ENCODE data around the gene GUCY1A1. TPM values are rescaled to one million over a fixed set of nuclear protein-coding genes. Genes with fewer than 3 reads are reported as not detected.

GUCY1A1 gene
- total RNA-seq, 2 donors from 2014 or later, result 2.7 to 21.4 TPM

DNA sequence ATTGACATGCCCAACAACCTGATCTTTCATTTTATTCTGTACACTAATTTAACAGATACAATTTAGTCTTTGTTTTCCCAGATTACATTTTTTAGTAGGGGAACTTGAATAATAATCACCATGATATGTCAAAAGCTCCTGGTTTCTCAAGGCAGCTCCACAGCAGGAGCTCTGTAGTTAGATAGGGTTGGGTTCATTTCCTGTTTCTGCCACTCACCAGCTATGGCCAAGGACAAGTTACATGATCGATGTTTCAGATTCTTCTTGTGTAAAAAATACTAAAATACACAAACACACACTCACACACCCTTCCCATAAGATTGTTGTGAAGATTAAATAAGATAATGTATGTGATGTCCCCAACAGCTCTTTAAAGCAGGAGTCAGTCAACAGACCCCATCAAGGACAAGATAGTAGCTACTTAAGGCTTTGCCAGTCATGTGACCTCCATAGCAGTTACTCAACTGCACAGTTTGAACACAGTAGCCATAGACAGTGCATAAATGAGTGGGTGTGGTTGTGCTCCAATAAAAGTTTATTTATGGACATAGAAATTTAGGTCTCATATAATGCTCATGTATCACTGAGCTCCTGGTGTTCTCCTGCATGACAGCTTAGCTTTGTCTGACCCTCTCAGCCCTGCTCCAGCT, 18.4 kb downstream of the GUCY1A1 start:
- intact Hi-C loops (cut with DNase I, micrococcal nuclease), result no loop called here
- ATAC-seq (no peak), DNase-seq (no peak)

DNA sequence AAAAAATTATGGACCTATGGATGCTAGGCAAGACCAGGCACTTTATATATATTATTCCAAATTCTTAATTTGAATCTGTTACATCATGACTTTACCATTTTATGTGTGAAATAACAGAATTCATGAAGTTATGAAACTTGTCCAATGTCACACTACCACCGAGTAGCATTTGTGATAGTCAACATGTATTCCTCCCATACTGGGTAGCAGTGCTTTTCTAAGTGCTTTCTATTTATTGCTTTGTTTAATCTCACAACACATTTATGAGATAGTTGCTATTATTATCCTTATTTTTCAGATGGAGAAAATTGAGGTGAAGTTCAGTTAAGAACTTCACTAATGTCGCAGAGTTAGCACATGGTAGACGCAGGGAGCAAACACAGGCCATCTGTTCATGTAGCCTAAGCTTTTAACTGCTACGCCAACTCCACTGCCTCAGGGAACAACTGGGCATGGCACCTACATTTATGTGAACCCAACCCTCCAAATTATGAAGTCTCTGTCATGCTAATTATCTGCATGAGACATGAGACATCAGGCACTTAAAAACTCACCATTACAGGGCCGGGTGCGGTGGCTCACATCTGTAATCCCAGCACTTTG, 20.8 kb downstream of the GUCY1A1 start:
- intact Hi-C loops (cut with DNase I, micrococcal nuclease), result no loop called here
- ATAC-seq, result no peak
- DNase-seq, result no peak

DNA sequence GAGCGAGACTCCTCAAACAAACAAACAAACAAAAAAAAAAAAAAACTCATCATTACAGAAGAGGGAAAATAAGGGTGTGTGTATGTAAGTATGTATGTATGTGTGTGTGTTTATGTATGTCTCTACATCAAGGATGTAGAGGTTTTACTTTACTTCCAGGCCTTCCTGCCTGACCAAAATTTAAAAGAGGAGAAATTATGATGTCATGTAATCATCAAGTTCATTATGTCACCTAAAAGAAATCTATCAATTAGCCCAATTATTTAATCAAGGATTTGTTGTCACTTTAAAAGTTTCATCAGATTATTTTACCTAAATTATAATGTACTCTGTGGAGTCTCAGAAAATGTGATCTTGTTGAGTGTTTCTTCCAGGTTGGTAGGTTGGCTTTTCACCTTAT, 21.6 kb downstream of the GUCY1A1 start:
- intact Hi-C loops (cut with DNase I, micrococcal nuclease), result no loop called here
- ATAC-seq (no peak), DNase-seq (no peak)

GRCh38 chr4:155688860-155689259, 22.2 kb downstream of the GUCY1A1 start:
- ATAC-seq, result no peak
- intact Hi-C loops (cut with DNase I, micrococcal nuclease), result no loop called here
- no peak for DNase-seq

DNA sequence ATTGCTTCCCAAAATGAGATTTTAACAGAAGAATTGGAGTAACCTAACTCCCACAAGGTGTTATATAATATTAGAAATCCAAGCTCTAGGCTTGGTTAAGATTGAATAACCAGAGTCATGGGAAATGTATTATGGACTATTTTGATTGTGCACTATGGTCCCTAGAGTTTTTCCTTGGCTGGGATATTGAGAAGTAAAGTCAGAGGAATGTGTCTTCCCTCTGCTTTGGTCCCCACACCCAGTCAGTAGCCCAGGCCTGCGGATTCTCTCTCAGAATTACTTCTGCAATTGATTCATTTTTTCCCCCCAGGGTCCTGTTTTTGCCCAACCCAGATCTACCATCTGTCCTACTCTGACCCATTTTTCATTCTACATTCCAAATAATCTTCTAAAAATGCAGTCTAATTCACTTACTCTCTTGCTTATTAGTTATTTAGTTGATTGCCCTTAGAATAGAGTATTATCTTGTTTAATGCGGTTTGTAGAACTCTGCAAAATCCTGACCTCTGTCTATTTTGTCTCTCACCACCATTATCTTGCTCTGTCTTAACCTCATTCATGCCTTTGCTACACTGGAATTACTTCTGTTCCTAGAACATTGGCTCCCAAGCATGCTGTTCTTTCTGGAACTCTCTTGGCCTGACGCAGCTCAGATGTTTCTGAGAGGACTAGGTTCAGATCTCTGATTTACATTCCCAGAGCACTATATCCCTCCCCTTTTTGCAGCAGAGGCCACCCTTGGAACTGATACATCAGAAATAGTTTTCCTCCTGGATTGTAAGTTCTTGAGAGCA, 23.6 kb downstream of the GUCY1A1 start:
- DNase-seq (no peak), ATAC-seq (no peak)
- intact Hi-C loops (cut with DNase I, micrococcal nuclease), result no loop called here

DNA sequence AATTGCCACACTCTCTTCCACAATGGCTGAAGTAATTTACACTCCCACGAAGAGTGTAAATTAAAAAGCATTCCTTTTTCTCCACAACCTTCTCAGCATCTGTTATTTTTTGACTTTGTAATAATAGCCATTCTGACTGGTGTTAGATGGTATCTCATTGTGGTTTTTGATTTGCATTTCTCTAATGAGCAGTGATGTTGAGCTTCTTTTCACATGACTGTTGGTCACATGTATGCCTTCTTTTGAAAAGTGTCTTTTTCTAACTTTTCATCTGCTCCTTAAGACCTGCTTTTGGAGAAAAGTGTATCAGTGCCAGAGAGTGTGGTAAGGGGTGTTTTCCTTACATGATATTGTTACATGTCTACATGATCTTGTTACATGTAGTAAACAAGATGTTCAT, 25.7 kb downstream of the GUCY1A1 start:
- intact Hi-C loops (cut with DNase I, micrococcal nuclease), result no loop called here
- DNase-seq, result no peak
- no peak for ATAC-seq

- intact Hi-C loops (cut with DNase I, micrococcal nuclease), result no loop called here
- ATAC-seq, result no peak
- no peak for DNase-seq
These were observed 26.5 kb downstream of the GUCY1A1 start for GRCh38 chr4:155693015-155693663.

DNA sequence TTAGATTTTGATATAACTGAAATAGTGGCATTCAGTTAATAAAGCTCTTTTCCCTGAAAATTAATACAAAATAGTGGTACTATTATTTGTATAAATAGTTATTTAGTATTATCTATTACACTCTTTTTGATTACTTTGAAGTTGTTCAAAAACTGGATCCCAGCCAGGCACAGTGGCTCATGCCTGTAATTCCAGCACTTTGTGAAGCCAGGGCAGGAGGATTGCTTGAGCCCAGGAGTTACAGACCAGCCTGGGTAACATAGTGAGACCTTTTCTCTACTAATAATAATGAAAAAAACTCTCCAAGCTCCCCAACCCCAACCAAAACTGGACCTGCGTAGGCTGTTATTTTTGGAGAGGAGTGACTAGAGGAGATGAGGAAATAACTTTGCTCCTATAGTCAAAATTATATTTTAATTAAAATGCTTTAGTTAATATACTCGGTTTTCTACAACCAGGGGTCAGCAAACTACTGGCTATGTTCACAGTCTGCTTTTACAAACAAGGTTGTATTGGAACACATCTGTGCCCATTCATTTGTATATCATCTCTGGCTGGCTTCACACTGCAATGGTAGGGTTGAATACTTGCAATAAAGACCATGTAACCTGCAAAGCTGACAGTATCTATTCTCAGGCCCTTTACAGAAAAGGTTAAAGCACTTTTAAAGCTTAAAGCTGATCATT, 27.6 kb downstream of the GUCY1A1 start:
- intact Hi-C loops (cut with DNase I, micrococcal nuclease), result no loop called here
- no peak for ATAC-seq
- no peak for DNase-seq

DNA sequence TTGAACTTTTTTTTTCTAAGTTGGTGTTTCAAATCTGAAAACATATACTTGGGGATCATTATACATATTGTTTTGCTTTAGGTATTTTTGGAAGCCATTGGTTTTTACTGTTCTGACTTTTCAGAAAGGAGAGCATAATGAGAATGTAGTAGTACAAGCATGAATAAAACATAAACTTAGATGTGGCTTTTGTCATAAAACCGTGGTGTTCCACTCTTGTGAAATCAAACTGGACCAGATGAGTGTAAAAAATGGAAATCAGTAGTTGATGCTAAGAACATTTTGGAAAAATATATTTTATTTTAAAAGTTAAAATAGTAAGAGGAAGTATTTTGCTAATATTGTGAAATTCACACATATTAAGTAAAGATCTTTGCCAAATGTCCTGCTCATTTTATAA, 29.6 kb downstream of the GUCY1A1 start:
- ATAC-seq, result no peak
- intact Hi-C loops (cut with DNase I, micrococcal nuclease), result no loop called here
- no peak for DNase-seq

- no peak for DNase-seq
- intact Hi-C loops (cut with DNase I, micrococcal nuclease), result no loop called here
- ATAC-seq, result no peak
These were observed 30.1 kb downstream of the GUCY1A1 start for GRCh38 chr4:155696726-155697125.

DNA sequence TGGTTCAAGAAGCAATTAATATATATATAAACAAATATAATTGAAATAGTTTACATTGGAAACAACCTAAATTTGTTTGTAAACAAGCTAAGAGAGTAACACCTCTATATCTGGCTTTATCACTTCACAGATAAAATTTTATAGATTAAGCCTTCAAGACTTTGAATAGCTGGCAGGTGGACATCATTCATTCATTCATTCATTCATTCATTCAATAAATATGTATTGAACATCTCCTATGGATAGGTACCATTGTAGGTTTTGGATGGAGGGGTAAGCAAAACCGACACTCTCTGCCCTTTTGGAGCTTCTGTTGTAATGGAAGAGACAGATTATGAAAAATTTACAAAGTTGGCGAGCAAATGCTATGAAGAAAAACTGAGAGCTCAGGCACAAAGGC, 35.2 kb downstream of the GUCY1A1 start:
- no peak for ATAC-seq
- intact Hi-C loops (cut with DNase I, micrococcal nuclease), result no loop called here
- no peak for DNase-seq

- intact Hi-C loops (cut with DNase I, micrococcal nuclease), result no loop called here
- no peak for ATAC-seq
- DNase-seq, result no peak
These were observed 37.0 kb downstream of the GUCY1A1 start for GRCh38 chr4:155703486-155704247.

- no peak for DNase-seq
- no peak for ATAC-seq
- intact Hi-C loops (cut with DNase I, micrococcal nuclease), result no loop called here
These were observed 38.3 kb downstream of the GUCY1A1 start for GRCh38 chr4:155704841-155705404.

DNA sequence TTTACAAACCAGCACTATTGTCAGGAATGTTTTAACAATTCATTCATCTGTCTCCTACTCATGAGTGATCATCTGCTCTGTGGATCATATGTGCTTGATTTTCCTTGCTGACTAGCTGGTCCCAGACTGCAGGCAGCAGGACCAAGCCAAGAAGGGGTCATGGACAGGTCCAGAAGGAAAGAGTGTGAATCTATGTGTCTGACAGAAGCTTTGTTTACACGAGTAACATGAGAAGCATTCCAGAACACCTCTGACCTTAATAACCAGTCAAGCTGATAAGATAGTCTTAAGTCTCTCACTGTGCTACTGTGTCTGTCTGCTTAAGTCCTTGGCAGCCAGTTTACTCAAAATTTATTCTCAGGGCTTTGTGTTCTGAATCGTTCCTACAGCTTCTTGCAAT, 39.0 kb downstream of the GUCY1A1 start:
- DNase-seq (no peak), ATAC-seq (no peak)
- intact Hi-C loops (cut with DNase I, micrococcal nuclease), result no loop called here

- ATAC-seq (no peak), DNase-seq (no peak)
- intact Hi-C loops (cut with DNase I, micrococcal nuclease), result no loop called here
These were observed 39.5 kb downstream of the GUCY1A1 start for GRCh38 chr4:155706147-155706546.

DNA sequence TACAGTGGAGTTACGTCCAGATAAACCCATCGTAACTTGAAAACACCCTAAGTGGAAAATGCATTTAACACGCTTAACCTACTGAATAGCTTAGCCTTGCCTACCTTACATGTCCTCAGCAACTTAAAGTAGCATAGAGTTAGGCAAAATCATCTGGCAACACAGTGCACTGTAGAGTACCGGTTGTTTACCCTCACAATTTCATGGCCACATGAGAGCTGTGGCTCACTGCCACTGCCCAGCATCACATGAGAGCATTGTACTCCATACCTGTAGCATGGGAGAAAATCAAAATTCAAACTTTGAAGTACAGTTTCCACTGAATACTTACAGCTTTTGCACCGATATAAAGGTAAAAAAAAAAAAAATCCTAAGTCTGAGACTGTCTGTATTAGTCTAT, 40.6 kb downstream of the GUCY1A1 start:
- DNase-seq, result no peak
- ATAC-seq, result no peak
- intact Hi-C loops (cut with DNase I, micrococcal nuclease), result no loop called here

GRCh38 chr4:155708782-155709181, 42.1 kb downstream of the GUCY1A1 start:
- ATAC-seq (no peak), DNase-seq (no peak)
- intact Hi-C loops (cut with DNase I, micrococcal nuclease), result no loop called here

- DNase-seq (no peak), ATAC-seq (no peak)
These were observed 43.3 kb downstream of the GUCY1A1 start for GRCh38 chr4:155709918-155710317.

More at GRCh38 chr4:155709918-155710317, 43.3 kb downstream of the GUCY1A1 start:
- intact Hi-C loops (cut with DNase I, micrococcal nuclease), result no loop called here

Measured in left colon (tissue), 2 donors.